HG03565 (cell line): ENCODE measurements around the gene ASIC2.

ENCODE experiments used
- ATAC-seq: cut with Tn5 transposase; IDR thresholded peaks from one replicate; pipeline ENCODE4 v1.9.1; 2021; ENCODE audit warnings: mild to moderate bottlenecking, moderate library complexity; ENCODE audit not compliant: unreplicated experiment

The ASIC2 gene

DNA sequence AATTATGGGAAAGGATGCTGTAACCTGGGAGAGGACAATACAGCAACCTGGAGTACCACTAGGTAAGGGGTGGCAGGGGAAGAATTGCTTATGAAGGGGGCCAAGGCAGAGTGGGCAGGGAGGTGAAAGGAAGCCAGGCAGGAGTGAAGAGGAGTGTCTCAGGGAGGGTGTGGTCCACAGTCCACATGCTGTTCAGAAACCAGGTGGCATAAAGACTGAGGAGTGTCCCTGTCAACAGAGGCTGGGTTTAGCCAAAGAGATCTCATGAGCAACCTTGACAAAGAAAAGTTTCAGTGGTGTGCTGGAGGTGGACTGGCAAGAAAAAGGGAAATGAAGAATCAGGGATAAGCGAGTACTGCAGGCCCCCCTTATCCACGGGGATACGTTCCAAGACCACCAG lies 213.0 kb downstream of the ASIC2 start:
- ATAC-seq = no peak

DNA sequence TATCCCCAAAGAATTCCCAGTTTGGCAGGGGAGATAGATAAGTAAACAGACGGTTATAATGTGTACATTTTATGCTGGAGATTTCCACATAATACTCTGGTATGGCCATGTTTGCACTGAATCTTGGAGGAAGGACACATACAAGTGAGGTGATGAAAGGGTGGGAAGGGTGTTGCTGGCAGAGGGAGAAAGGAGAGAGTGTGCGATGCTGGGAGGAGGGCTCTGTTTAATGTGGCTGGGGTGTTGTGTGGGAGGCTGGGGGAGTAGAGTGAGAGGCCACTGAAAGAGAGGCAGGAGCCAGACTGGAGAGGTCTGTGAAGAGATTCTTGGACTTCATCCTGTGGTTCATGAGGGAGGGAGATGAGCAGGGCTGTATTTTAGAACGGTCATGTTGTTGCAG lies 213.9 kb downstream of the ASIC2 start:
- no peak for ATAC-seq

DNA sequence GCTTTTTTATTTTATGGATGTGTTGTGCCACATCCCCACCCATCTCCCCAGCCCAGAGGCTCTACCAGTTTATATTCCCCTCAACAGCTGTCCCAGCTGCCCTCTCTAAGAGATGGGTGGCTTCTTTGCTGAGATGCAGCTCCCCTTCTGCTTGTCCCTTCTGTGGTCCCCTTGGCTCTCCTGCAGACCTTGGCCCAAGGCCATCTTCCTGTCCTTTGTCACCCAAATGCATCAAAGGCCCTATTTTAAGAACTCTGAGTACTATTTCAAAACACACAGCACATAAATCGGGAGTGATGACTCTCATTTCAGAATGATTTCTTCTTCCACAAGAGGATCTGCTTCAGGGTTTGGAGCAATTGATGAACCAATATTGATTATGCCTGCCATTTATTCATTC lies 216.1 kb downstream of the ASIC2 start:
- ATAC-seq = no peak

DNA sequence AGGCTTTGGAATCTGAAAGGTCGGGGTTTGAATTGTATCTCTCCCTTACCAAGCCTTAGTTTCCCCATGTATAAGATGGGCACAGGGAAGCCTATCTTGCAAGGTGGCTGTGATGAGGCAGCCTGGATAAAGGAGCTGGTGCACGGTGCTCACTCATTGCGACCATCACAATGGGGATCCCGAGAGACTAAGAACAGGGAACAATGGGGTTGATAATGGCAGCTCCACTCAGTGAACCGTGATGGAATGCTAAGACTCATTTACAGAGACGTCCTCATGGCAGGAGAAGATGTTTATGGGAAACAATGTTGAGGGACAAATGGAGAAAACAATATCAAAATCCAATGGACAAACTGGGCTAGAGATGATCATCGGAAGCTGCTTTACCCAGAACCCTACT lies 219.7 kb downstream of the ASIC2 start:
- no peak for ATAC-seq

GRCh38 chr17:33072421-33073161 lies 220.5 kb downstream of the ASIC2 start:
- ATAC-seq = no peak

DNA sequence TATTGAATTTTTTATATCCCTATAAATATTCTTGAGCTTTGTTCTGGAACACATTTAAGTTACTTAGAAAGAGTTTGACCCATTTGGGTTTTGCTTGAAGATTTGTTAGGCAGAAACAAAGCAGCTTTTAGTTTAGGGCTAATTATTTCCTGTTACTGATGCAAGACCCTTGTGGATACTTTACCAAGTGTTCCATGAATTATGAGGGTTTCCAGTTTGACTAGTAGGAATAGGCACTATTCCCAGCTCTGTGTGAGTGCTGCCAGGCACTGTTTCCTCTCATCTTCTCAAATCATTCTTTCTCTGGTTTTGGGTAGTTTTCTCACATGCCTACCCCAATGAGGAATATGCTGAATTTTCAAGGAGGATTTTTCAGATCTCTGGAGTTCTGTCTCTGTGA lies 221.4 kb downstream of the ASIC2 start:
- no peak for ATAC-seq

DNA sequence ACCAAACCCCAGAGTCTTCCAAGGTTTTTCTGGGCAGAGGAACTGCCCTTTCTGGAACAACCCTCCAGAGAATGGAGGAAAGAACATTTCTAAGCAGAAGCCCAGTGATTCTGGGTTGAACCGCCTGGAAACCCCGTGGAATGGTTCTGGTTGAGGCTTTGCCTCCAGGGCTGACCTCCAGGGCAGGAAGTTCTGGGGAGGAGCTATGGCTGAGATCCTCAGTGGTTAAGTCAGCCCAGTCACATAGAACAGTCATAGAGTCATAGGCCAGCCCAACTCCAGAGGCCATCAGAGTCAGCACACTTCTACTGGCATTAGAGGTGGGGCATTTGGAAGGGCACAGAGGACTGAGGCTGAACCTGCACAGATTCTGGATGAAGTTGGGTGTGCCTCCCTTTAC lies 235.5 kb downstream of the ASIC2 start:
- no peak for ATAC-seq

GRCh38 chr17:33056399-33057146 lies 236.5 kb downstream of the ASIC2 start:
- no peak for ATAC-seq

DNA sequence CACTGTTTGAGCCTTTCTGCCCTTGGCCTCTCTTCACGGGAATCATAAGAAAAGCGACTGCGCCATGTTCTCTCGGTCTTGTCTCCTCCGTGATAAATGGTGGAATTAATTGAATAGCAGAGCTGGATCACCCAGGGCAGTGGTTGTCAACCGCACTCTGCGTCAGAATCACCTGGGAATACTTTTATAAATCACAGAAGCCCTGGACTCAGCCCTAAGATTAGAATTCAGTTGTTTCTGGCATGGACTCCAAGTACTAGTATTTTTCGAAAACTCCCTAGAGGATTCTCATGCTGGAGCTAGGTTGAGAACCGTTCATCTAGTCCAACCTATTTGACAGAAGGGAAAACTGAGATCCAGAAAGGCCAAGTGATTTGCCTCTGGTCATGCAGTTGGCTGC lies 237.3 kb downstream of the ASIC2 start:
- no peak for ATAC-seq

DNA sequence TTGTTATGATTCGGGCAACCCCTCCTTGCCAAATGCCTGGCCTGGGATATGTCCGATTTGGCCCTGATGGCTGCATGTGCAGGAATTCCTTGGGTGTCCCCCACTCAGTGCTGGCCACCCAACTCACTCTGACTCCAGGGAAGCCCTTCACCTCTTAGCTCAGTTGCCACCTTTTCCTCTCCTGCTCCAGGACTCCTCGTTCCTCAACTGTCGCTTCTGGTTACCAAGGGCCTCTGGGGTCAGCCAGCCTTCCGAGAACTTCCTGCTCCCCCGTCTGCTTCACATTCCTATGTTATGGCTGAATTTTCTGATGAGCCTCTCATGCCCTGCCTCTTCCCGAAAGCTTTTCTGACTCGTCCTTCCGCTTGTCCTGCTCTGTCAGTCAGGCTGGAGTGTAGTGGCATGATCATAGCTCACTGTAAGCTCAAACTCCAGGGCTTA lies 237.9 kb downstream of the ASIC2 start:
- no peak for ATAC-seq

DNA sequence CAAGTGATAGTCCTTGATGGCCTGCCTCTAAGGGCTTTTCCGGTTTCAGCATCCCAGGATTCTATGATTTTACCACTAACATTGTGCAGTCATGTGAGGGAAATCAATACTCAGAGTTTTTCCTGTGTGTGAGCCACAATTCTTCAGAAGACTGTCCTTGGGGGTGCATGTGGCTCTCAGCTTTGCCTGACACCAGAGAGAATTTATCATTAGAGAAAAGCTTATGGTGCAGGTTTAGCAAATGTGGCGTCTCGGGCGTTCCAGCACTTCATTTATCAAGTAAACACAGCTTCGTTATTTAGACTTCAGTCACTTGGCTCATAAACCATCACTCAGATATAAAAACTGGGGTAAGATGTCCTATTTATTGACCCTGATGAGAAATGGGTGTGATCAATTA lies 238.7 kb downstream of the ASIC2 start:
- no peak for ATAC-seq

GRCh38 chr17:33053676-33054075 lies 239.4 kb downstream of the ASIC2 start:
- no peak for ATAC-seq

DNA sequence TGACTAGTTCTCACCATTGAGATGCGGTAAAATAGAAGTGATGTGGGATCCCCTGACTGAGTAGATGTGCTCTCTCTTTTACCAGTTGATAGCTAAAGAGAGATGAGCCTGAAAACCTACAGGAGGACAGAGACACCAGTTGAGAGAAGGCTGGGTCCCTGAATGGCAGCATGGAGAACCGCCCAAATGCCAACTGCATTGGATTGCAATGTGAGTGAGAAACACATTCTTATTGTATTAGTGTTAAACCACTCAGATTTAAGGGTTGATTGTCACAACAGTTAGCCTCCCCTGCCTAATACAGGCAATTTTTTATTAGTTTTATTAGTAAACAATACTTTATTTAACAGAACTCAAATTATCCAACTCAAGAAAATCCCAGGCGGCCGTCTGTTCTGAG lies 240.2 kb downstream of the ASIC2 start:
- no peak for ATAC-seq

DNA sequence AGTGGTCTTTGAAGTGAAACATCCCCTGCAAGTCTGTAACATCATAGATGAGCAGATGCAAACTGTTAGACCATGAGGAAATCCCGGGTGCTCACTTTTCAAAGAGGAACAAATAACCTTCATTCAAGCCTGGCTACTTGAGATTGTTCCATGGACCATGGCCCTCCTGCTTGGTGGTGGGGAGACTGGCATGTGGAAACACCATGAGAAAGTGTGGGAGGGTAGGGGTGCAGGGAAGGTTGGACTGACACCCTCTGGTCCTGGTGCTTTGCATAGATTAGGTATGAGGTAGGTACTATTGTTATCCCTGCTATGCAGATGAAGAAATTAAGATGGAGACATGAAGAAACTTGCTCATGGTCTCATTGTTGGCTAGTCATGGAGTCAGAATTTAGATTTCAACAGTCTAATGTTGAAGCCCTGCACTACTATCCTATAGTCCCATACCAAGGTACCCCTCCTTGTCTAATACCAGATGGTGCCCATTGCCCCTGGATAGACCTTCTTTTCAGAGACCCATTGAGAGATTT lies 242.4 kb downstream of the ASIC2 start:
- no peak for ATAC-seq

GRCh38 chr17:33049781-33050414 lies 243.2 kb downstream of the ASIC2 start:
- ATAC-seq = no peak

- no peak for ATAC-seq
These were observed 246.5 kb downstream of the ASIC2 start for GRCh38 chr17:33046361-33047255.

DNA sequence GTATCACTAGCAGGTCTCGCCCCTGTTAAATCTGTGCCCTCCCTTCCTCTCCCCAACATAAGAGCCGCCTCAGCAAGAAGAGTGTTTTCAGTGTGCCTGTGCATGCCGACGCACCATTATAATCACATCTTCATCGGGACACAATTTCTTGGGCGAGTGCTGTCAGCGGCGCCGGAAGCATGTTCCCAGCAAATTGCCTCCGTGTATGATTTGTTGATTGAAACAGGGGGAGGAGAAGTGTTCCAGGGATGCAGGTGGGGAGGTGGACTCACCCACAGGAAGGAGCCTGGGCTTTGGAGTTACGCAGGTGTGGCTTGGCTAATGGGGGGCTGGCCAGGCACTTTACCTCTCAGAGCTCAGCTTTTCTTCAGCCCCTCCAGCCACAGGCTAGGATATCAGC lies 247.9 kb downstream of the ASIC2 start:
- ATAC-seq = no peak

- no peak for ATAC-seq
These were observed 248.3 kb downstream of the ASIC2 start for GRCh38 chr17:33044771-33045170.

DNA sequence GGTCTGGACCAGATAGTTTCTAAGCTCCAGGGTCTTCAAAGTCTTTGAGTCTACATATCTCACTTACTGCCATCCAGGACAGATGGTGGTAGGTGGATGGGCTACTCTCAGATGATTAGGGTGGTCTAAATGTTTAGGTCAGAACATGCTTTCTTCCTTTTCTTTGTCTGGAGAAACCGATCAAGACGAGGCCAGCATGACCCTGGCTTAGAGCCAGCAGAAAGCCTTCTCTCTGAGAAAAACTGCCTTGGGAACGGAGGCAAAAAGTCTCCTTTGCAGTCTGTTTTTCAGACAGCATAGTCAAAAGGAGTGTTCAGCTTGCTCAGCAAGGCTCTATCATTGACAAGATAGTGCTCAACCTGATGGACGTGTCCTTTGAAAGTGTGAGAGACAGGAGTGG lies 252.6 kb downstream of the ASIC2 start:
- no peak for ATAC-seq

DNA sequence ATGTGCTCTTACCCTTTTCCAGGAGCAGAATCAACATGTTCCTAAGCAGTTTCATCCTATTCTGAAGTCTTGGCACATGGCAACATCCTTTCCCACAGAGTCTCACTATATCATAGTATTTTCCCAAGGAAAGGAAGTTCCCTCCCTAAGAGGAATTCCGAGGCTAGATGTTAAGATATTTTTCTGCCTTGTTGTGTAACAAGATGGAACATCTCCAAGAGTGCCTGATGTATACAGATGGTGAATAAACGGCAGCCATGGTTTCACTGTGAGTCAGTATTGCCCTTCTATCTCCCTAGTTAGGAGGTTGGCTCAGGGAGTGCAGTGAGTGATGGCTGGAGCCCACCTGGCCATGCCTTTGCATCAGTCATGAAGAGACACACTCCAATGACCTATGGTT lies 253.2 kb downstream of the ASIC2 start:
- ATAC-seq = no peak

GRCh38 chr17:33038740-33039139 lies 254.4 kb downstream of the ASIC2 start:
- no peak for ATAC-seq
